ENCODE data around the gene CREM. TPM values are rescaled to one million over a fixed set of nuclear protein-coding genes. Genes with fewer than 3 reads are reported as not detected.
A peak's percentile ranks its signal among the peaks of the same experiment; 100 is the strongest.
"Not testable (repeated sequence)": the region's sequence is repeated elsewhere in the genome, so short reads cannot be mapped to it uniquely, and the experiment has no call there.

The CREM gene
- total RNA-seq, 1 donor from 2014 or later, result 19.3 TPM

DNA sequence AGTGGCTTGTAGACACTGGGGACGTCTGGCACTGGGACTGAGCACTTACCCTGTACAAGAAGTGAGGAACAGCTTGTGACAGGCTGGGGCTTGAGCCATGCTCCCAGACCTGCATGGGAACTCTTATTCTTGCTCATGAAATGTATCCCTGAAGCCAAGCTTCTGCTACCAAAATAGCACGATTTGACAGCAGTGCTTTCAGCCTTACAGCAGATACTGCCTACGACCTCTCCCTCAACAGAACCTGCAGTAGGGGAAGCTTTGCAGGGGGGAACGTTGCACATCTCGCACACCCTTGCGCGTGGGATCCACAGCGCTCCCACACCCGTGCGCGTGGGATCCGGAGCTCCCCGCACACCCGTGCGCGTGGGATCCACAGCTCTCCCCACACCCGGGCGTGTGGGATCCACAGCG is 88.0 kb downstream of the CREM start:
- intact Hi-C loops (cut with DNase I), result loop anchor here (5.0 kb wide), 1 partner anchor 92 kb away; no protein-coding TSS in a partner anchor
- Histone ChIP-seq H3K36me3 (no peaks in the 10 kb centered on the region), H3K9me3 (no peaks in the 10 kb centered on the region), H3K27me3 (ENCODE audit: low read depth) (no peaks in the 10 kb centered on the region), H3K4me3 (no peak overlapping the region), H3K27ac (no peak overlapping the region), H3K4me1 (peaks cover 37% of the 10 kb centered on the region)
- no peak for TF ChIP-seq CTCF (IDR thresholded peaks at IDR 0.05)
- ATAC-seq (no peak), DNase-seq (no peak)

DNA sequence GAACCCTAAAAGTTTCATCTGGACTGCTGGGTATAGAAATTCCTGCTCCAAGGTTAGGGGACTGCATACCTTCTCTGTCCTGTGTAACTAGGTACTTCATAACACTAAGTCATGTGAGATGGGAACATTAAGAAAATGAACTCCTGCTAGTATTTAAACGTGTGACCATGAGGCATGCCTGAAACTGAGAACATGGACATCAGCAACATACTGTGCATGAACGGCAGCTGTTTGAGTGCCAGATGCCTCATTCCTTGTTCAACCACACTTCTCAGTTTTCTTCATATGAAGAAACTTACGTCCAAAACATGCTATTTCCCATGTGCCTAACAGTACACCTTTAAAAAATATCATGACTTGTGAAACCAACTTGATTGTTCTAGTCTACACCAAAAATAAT is 88.5 kb downstream of the CREM start:
- DNase-seq (no peak), ATAC-seq (no peak)
- H3K27ac ChIP-seq, result no peak overlapping the region
- H3K4me3 ChIP-seq, result no peak overlapping the region
- no peaks in the 10 kb centered on the region for H3K36me3 ChIP-seq
- no peaks in the 10 kb centered on the region for H3K9me3 ChIP-seq
- intact Hi-C loops (cut with DNase I), result loop anchor here (5.0 kb wide), 1 partner anchor 93 kb away; no protein-coding TSS in a partner anchor
- H3K4me1 ChIP-seq, result peaks cover 37% of the 10 kb centered on the region
- no peak for TF ChIP-seq CTCF (IDR thresholded peaks at IDR 0.05)
- H3K27me3 ChIP-seq (ENCODE audit: low read depth), result no peaks in the 10 kb centered on the region

DNA sequence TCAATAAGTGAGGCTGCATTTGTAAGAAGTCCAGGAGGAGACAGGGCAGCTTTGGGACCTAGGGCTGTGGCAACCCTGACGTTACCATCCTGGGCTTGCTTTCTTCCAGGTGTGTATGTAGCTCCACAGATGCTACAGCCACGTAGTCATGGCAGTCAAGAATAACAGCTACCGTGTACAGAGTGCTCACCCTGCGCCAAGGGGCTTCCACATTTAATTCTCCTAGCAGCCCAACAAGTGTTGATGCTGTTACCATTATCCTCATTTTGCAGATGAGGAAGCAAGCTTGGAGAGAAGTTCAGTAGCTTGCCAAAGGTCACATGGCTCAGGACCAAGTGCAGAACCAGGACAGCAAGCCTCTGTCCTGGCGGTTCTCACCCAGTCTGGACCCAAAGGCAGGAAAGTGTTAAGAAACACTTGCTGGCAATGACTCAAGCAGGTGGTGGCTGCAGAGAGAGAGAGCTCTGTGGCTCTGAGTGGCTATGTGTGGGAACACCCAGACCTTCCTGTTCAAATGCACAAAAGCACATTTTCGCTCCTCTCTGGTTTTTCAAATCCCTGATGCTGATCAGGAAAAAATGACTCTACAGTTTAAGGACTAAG is 89.8 kb downstream of the CREM start:
- Histone ChIP-seq H3K9me3 (no peaks in the 10 kb centered on the region), H3K4me3 (no peak overlapping the region), H3K27me3 (ENCODE audit: low read depth) (no peaks in the 10 kb centered on the region), H3K4me1 (peaks cover 37% of the 10 kb centered on the region), H3K36me3 (no peaks in the 10 kb centered on the region), H3K27ac (peak overlapping the region; percentile 56)
- DNase-seq, result peak; percentile 52
- ATAC-seq, result peak; percentile 68 to 70
- TF ChIP-seq CTCF (IDR thresholded peaks at IDR 0.05), result no peak
- intact Hi-C loops (cut with DNase I), result loop anchor here (5.0 kb wide), 1 partner anchor 94 kb away; no protein-coding TSS in a partner anchor

DNA sequence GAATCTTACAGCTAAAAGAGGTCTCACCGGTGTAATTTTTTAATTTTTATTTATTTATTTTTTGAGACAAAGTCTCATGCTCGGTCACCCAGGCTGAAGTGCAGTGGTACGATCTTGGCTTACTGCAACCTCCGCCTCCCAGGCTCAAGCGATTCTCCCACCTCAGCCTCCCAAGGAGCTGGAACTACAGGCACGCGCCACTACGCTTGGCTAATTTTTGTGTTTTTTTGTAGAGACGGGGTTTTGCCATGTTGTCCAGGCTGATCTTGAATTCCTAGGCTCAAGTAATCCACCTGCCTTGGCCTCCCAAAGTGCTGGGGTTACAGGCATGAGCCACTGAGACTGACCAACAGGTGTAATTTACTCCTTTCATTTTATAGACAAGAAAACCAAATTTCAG is 90.3 kb downstream of the CREM start:
- H3K36me3 ChIP-seq; ATAC-seq; H3K4me3 ChIP-seq; H3K27me3 ChIP-seq (ENCODE audit: low read depth); H3K9me3 ChIP-seq; DNase-seq: not testable (repeated sequence)
- Histone ChIP-seq H3K4me1 (peaks cover 37% of the 10 kb centered on the region), H3K27ac (peak overlapping the region; percentile 56)
- intact Hi-C loops (cut with DNase I), result loop anchor here (5.0 kb wide), 1 partner anchor 95 kb away; no protein-coding TSS in a partner anchor

DNA sequence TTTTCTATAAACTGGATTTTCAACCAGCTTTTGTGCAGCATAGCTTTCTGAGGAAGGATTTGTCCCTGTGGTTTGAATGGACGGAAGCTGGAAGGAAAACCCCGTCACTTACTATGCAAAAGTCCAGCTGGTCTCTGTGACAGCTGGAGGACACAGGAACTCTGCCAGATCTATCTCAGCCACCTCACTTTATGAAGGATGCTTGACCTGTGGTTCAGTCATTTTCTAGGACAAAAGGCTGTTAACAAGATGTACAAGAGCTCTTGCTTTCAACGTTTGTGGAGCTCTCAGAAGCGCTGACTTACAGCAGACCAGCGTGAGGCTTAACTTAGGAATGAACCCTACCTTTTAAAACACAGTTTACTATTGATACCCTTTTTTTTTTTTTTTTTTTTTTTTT is 90.8 kb downstream of the CREM start:
- Histone ChIP-seq H3K27ac (peak overlapping the region; percentile 56), H3K36me3 (no peaks in the 10 kb centered on the region), H3K9me3 (no peaks in the 10 kb centered on the region), H3K27me3 (ENCODE audit: low read depth) (no peaks in the 10 kb centered on the region), H3K4me3 (no peak overlapping the region), H3K4me1 (peaks cover 37% of the 10 kb centered on the region)
- intact Hi-C loops (cut with DNase I), result loop anchor here (5.0 kb wide), 1 partner anchor 95 kb away; no protein-coding TSS in a partner anchor
- ATAC-seq (peak; percentile 68 to 70), DNase-seq (no peak)
- TF ChIP-seq CTCF (IDR thresholded peaks at IDR 0.05), result no peak

- intact Hi-C loops (cut with DNase I), result loop anchor here (5.0 kb wide), 1 partner anchor 96 kb away; no protein-coding TSS in a partner anchor
- ATAC-seq, result peak; percentile 87 to 91
- Histone ChIP-seq H3K4me1 (peaks cover 28% of the 10 kb centered on the region), H3K36me3 (no peaks in the 10 kb centered on the region), H3K27me3 (ENCODE audit: low read depth) (no peaks in the 10 kb centered on the region), H3K27ac (peak overlapping the region; percentile 56), H3K4me3 (no peak overlapping the region), H3K9me3 (no peaks in the 10 kb centered on the region)
- TF ChIP-seq CTCF (IDR thresholded peaks at IDR 0.05), result peak; percentile 76
- DNase-seq, result peak; percentile 80
Measured at GRCh38 chr10:35218339-35218955, 91.8 kb downstream of the CREM start.

All from lower lobe of right lung (tissue), 2 donors.